GM21529 (cell line): ENCODE data around the gene PFDN5.

Experiments
- ATAC-seq: cut with Tn5 transposase; IDR thresholded peaks from one replicate; pipeline ENCODE4 v1.9.1; 2021; ENCODE audit not compliant: unreplicated experiment

The PFDN5 gene

GRCh38 chr12:53295070-53295890, at the start of gene PFDN5:
TSS of gene PFDN5 (plus strand) at chr12:53295542. CDS start at chr12:53295568, 26 bp downstream.
- ATAC-seq, result peak; percentile 84

- ATAC-seq, result peak; percentile 70
These were observed 43.6 kb upstream of the PFDN5 start for GRCh38 chr12:53251477-53252348.

GRCh38 chr12:53252349-53252916, 42.9 kb upstream of the PFDN5 start:
- no peak for ATAC-seq

- no peak for ATAC-seq
These were observed 42.0 kb upstream of the PFDN5 start for GRCh38 chr12:53253298-53253697.

GRCh38 chr12:53254816-53255545, 40.4 kb upstream of the PFDN5 start:
- ATAC-seq, result no peak

GRCh38 chr12:53255996-53256395, 39.3 kb upstream of the PFDN5 start:
- ATAC-seq, result no peak

DNA sequence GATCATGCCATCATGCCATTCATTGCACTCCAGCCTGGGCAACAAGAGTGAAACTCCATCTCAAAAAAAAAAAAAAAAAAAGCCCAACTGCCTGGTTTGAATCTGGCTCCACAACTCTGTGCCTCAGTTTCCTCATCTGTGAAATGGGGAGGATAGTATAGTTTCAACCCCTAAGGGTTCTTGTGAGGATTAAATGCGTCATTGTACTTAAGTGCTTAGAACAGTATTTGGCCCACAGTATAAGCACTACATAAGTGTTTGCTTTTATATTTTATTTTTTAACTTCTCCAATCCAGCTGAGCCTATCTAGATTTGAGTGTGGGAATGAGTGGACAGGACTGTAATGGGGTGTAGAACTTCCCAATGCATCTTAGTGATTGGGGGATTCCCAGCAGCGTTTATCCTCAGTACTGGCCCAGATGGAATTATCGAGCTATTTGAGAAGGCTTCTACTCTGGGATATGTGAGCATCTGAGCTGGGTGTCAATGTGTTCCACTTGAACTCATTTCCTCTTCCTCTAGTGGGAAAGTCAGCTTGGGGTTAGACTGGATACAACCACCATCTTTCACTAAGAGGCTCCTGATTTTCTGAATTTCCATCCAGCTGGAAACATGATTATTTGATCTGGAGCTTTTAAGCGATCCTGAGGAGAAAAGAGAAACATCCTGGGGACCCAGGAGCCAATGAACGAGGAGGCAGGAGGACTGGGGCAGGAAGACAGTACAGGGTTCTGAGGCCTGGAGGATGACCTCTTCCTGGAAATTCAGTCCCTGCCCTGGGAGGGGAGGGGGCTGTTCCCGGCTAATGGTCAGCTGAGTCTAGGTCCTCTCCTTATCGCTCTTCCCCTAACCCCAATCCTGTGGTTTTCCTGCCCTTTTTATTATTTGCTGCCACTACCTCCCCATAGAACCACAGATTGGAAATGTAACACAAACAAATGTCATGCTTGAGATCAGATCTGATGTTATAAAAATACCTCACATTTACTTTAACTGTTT, 36.5 kb upstream of the PFDN5 start:
- ATAC-seq, result no peak

GRCh38 chr12:53259891-53260290, 35.5 kb upstream of the PFDN5 start:
- ATAC-seq, result no peak

DNA sequence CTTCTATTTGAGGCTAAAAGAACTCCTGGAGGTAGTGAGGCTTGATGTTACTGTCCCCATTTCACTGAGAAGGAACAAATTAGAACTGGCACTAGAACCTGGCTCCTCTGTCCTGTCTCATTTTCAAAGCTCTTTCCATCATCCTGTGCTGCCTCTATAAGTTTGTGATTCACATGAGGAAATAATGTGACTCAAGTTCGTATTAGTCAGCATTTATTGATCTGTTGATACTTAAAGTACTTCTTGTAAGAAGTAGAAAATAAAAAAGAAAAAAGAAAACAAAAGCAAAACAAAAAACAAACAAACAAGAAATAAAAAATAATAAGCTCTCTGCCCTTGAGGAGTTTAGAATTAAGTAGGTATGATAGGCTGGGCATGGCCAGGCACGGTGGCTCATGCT, 29.6 kb upstream of the PFDN5 start:
- ATAC-seq, result no peak

GRCh38 chr12:53267306-53267998, 27.9 kb upstream of the PFDN5 start:
- ATAC-seq, result peak; percentile 14

DNA sequence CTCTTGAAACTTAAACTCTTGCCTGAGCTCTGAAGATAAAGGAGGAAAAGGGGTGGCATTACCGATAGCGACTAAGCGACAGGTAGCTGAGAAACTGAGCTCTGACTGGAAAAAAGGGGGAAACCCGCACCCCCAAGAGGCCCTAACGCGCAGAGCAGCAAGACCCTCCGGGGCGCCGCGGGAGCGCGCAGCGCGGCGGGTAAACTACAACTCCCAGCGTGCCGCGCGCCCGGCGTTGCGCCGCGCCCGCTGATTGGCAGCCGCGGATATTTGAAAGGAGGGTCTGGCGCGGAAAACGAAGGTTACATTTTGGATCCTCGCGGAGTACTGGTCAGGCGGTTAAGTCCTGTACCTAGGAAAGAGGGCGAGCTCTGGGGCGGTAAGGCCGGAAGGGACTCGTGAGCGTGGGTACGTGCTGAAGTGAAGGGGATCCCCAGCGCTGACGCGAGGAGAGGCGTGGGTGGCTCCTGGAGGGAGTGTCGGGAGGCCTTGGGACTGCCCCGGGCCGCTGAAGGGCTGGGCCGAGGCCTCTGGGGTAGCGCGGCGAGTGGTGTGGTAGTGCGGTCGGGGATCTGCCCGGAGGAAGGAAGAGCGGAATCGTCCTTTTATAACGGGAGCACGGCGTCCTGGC, 27.2 kb upstream of the PFDN5 start, which contains the start of gene ESPL1:
Gene ESPL1 (plus strand): TSS at position 301 of the 631 bp plus-strand sequence. CDS start 468 bp downstream, outside the sequence.
- peak; percentile 85 for ATAC-seq

DNA sequence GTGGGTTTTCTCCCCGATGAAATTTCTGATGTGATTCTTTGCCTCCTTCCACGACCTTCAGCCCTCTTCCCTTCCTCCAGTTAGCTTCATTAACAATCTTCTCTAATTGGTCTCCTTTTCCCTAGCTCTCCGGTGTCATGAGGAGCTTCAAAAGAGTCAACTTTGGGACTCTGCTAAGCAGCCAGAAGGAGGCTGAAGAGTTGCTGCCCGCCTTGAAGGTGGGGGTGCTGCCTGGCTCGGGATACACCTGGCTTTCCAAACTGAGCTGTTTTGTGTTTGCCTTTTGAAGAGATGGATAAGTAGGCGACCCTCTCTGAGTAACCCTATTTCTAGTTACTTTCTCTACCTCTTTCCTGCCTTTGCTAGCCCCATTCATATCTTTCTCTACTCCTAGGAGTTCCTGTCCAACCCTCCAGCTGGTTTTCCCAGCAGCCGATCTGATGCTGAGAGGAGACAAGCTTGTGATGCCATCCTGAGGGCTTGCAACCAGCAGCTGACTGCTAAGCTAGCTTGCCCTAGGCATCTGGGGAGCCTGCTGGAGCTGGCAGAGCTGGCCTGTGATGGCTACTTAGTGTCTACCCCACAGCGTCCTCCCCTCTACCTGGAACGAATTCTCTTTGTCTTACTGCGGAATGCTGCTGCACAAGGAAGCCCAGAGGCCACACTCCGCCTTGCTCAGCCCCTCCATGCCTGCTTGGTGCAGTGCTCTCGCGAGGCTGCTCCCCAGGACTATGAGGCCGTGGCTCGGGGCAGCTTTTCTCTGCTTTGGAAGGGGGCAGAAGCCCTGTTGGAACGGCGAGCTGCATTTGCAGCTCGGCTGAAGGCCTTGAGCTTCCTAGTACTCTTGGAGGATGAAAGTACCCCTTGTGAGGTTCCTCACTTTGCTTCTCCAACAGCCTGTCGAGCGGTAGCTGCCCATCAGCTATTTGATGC, 26.4 kb upstream of the PFDN5 start:
- peak; percentile 3 for ATAC-seq

GRCh38 chr12:53274445-53274844, 20.9 kb upstream of the PFDN5 start:
- ATAC-seq, result no peak

- no peak for ATAC-seq
These were observed 18.8 kb upstream of the PFDN5 start for GRCh38 chr12:53276511-53276910.

- ATAC-seq, result no peak
These were observed 17.4 kb upstream of the PFDN5 start for GRCh38 chr12:53277981-53278380.

DNA sequence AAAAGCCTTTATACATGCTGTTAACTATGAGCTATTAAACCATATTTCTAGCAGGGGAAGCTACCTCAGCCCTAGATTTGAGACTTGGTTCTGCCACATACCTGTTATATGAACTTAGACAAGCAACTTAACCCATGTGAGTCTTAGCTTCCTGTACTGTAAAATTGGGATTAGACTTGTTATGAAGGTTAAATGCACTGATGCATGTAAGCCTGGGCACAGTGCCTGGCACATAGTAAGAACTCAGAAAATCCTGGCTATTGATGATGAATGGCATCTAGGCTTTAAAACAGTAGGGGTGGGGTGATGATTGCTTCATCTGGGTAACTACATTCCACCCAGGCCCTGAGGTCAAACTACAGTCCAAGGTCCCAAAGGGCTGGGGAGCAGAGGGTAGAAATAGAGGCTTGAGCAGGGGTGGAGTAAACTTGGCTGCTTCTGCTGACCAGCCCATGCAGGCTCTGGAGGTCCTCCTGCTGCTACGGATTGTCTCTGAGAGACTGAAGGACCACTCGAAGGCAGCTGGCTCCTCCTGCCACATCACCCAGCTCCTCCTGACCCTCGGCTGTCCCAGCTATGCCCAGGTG, 16.0 kb upstream of the PFDN5 start:
- ATAC-seq, result no peak

- no peak for ATAC-seq
These were observed 15.3 kb upstream of the PFDN5 start for GRCh38 chr12:53279888-53280498.
